Stimulated activated naive CD4-positive, alpha-beta T cell treated with Interleukin-2 at 50 U/mL for 16 hours (primary cell): ENCODE measurements around the gene NOC3L.
A peak's percentile ranks its signal among the peaks of the same experiment; 100 is the strongest.
"Not testable (repeated sequence)": the region's sequence is repeated elsewhere in the genome, so short reads cannot be mapped to it uniquely, and the experiment has no call there.

ENCODE experiments used
- DNase-seq: peaks from one replicate; lab custom pipeline; 2025; lab: John Stamatoyannopoulos, UW

The NOC3L gene, protein sequence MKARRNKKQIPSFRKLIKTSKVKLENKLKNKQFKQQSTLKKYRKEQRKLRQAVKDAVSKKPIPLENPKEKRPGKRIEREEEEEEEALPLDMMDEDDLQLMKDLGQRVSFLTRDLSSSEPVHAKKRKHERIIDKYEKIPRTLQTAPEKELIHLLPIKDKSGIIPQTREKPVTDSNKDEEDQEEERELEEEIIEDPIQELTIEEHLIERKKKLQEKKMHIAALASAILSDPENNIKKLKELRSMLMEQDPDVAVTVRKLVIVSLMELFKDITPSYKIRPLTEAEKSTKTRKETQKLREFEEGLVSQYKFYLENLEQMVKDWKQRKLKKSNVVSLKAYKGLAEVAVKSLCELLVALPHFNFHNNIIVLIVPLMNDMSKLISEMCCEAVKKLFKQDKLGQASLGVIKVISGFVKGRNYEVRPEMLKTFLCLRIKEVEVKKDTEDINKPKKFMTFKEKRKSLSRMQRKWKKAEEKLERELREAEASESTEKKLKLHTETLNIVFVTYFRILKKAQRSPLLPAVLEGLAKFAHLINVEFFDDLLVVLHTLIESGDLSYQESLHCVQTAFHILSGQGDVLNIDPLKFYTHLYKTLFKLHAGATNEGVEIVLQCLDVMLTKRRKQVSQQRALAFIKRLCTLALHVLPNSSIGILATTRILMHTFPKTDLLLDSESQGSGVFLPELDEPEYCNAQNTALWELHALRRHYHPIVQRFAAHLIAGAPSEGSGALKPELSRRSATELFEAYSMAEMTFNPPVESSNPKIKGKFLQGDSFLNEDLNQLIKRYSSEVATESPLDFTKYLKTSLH

DNA sequence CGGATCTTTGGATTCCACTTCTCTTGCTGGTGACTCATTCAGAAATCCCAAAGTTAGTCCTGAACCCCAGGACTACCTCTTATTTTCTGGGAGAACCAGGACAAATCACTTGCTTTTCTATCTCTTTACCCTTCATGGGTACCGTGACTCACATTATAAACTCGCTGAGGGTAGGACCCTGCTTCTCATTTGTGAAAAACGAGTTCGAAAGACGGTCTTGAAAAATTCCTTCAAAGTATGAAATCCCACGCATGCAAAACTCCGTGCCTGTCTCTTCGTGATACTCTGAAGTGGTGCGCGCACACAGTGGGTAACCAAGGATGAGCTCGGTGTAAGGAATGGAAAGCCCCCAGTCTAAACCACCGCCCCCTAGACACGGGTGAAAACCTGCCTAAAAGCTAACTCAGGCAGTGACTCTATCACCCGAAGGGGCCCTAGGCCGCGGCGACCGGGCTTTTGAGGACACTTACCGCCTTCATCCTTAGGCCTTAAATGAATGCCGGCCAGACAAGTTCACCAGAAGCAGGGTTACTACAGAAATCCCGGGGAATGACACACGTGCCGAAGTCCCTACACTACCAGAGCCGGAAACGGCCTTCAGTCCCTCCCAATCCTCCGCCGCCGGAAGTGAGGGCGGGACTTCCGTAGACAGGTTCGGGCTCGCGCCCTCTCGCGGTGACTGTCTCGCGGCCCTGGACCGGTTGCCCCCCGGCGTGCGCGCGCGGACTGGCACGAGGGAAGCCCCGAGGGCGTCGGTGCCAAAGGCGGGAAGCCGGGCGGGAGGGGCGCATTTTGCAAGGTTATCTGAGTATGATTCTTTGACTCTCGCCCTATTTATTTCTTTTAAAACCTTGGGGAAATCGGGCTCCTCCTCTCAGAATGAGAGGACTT lies at the start of gene NOC3L:
NOC3L (minus strand) TSS at position 580 of the 891 bp plus-strand sequence; CDS start at position 479, 101 bp downstream.
- DNase-seq: peak; percentile 93

DNA sequence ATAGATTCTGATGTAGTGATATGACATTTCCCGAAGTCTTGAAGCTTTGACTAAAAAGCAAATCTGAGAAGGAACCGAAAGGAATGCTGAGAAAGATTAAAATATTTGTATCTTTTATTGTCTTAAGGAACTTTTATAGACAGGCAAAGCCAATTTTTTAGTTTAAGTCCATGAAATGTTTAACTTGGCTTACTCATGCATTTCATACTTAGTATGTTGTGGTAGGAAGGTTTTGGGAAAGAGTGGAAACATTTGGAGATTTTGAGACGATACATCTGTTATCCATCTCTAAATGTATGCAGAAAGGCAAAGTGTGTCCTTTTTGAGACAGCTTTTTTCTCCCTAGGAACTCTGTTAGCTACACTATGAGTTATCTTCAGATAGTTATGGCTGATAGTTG lies 49.7 kb upstream of the NOC3L start:
- no peak for DNase-seq

DNA sequence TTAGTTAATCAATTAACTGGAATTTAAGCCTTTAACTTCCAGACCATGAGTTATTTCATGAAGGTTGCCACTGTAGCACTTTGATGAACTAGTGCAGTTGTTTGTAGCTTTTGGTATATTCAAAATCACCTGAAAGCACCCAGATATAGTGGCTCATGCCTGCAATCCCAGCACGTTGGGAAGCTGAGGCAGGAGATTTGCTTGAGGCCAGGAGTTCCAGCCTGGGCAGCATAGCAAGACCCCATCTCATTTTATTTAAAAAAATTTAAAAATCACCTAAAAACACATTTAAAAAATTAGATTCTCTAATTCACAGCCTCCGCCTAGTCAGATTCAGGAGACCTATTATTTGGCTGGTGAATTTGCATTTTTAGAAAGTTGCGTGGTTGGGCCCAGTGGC lies 48.6 kb upstream of the NOC3L start:
- DNase-seq: no peak

DNA sequence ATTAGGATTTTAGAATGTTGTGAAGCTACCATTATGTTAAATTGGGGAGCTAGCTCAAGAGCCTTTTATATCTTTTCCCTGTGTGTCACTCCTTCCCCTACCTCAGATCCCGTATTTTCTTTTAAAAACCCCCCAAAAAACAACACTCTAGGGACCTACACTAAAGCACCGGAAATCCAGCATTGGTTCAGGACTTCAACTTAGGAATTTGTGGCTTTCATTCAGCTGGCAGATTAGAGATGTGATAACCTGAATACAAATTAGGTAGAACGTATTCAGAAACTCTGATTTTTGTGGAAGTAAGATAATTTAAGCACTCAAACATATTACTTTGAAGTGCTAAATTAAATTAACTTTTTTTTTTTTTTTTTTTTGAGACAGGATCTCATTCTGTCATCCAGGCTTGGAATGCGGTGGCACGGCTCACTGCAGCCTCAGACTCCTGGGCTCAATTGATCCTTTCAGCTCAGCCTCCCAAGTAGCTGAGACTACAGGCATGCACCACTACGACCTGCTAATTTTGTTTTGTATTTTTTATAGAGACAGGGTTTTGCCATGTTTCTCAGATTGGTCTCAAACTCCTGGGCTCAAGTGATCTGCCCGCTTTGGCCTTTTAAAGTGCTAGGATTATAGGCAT lies 46.4 kb upstream of the NOC3L start:
- no peak for DNase-seq

DNA sequence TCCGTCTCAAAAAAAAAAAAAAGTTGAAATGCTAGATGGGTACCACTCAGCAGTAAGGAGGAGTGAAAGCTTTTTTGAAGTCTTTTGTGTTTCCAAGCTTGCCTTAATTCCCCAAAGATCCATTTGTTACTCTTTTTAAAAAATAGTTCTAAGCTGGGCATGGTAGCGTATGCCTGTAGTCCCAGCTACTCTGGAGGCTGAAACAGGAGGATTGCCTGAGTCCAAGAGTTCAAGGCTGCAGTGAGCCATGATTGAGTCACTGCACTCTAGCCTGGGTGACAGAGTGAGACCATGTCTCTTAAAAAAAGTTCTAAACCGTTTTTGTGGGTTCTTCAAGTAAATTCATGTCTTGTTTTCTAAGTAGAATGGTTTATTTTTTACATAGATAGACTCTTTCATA lies 44.9 kb upstream of the NOC3L start:
- no peak for DNase-seq

DNA sequence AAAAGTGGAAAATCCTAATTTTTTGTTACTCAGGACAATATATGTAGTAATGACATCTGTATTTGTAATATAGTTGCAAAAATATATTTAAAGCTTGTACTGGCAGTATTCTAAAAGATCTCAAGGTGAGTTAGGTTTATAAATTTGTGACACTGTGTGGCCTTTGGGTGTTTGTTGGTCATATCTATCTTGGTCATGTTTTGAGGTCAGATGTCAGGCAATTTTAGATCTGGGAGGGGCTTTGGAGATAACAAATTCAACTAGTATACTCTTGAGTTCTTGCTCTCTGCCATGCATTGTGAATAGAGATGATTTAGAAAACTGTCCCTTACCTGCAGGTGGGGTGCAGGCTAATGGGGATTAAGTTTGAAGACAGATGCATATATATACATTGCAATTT lies 42.7 kb upstream of the NOC3L start:
- DNase-seq: no peak

DNA sequence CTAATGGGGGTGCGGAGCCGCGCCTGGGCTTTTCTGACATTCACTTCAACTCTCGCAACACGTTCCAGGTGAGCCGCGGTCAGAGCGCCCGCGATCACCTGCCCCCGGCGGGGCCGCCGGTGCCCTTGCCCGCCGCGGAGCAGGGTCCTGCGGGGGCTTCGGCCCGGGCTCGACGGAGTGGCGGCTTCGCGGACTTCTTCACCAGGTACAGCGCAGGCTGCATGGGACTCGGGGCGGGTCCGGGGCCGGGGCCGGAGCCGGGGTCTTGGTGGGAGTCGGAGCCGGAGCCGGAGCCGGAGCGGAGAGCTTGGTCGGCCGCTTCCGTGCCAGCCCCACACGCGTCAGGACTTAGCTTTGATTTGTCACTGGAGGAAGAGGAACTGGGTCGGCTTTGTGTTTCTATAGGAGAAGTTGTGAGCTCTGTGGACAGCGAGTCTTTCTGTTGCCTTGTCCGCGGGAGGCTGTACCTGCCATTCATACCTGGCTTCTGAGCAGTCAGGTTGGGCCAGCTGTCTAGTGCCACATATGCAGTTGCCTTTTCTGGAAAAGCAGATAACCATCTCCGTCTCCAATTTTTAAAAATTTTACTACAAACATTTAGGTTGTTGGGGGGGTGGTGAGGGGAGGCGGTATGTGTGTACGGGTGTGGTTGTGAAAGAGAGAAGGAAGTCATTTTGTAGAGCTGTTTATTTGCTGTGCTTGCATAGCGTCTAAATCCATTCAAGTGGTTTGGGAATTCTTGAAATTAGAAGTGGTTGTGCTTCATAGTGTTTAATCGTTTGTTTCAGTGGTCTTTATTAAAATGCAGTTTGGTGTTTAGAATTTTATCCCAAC lies 40.9 kb upstream of the NOC3L start:
- no peak for DNase-seq

DNA sequence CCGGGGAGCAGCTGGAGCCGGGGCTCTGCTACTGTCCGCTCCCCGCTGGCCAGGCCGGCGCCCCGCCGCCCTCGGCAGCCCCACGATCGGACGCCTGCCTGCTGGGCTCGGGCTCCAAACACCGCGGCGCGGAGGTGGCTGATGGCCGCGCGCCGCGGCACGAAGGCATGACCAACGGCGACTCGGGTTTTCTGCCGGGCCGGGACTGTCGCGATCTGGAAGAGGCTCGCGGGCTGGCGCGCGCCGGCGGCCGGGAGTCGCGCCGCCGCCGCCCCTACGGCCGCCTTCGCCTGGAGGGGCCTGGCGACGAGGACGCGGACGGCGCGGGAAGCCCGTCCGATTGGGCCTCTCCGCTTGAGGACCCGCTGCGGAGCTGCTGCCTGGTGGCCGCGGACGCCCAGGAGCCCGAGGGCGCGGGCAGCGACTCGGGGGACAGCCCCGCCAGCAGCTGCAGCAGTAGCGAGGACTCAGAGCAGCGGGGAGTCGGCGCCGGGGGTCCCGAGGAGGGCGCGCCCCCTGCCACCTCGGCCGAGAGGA lies 40.2 kb upstream of the NOC3L start:
- no peak for DNase-seq

DNA sequence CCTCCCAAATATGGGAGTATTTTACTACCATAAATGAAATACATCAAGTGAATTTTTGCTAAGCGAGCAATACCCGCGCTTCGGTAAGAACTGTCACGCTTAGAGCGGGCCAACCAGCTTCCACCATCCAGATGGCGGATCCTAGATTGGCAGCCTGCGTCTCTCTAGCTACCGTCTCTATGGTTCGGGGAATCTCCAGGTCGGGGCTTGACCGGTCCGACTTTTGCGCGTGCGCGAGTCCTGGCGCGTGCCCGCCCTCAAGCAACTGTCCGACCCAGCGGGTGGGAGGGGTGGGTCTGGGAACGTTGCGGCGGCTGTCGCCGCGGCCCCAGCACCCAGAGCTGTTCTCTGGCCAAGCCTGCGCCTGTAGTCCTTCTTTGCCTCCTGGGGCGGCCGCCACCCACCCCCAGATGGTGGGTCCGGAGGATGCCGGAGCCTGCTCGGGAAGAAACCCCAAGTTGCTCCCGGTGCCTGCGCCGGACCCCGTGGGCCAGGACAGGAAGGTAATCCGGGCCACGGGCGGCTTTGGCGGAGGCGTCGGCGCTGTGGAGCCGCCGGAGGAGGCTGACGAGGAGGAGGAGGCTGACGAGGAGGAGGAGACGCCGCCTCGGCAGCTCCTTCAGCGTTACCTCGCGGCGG lies 39.6 kb upstream of the NOC3L start, which contains the start of gene TBC1D12:
TBC1D12 (plus strand) TSS at position 338 of the 639 bp plus-strand sequence; CDS start at position 411, 73 bp downstream.
- DNase-seq: peak; percentile 12

DNA sequence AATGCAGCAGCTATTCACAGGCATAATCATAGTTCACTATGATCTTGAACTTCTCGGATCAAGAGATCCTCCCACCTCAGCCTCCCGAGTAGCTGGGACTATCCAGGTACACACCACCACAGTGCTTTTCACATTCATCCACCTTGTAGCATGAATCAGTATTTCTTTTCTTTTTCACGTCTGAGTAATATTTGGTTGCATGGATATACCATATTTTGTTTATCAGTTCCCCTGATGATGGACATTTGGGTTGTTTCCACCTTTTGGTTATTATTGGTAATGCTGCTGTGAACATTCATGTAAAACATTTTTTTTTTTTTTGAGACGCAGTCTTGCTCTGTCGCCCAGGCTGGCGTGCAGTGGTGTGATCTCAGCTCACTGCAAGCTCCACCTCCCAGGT lies 36.0 kb upstream of the NOC3L start:
- DNase-seq: no peak

DNA sequence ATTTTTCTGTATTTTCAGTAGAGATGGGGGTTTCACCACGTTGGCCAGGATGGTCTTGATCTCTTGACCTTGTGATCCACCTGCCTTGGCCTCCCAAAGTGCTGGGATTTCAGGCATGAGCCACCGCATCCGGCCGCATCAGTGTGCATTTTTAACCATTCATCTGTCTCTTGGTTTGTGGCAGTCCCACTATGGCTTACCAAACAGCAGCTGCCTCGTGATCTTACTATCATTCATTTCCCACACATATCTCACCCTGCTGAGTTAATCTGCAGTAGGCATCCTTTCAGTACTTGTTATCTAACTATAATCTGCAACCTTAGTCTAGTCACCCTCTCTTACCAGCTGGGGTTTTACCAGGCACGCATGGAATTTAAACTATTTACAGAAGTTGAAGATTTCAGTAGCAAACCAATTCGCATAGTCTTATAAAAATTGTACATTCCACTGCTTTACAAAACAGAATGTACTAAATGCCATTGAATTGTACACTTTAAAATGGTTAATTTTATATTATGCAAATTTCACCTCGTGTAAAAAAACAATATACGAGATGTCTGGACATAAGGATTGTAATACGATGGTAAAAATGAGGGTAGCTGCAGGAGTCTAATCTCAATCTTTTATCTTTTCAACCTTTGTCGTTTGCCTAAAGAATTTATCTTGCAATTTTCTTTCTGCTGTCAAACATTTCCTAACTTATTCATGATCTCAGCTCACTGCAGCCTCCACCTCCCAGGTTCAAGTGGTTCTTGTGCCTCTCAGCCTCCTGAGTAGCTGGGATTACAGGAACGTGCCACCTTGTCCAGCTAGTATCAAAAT lies 35.0 kb upstream of the NOC3L start:
- DNase-seq: no peak

DNA sequence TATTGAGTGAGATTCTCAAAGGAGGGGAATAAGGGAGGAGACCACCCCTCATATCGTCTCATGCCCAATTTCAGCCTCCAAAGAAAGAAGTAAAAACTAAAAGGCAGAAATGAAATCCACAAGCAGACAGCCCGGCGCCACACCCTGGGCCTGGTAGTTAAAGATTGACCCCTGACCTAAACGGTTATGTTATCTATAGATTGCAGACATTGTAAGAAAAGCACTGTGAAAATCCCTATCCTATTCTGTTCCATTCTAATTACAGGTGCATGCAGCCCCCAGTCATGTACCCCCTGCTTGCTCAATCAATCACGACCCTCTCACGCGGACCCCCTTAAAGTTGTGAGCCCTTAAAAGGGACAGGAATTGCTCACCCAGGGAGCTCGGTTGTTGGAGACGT lies 29.4 kb upstream of the NOC3L start:
- DNase-seq: not testable (repeated sequence)

DNA sequence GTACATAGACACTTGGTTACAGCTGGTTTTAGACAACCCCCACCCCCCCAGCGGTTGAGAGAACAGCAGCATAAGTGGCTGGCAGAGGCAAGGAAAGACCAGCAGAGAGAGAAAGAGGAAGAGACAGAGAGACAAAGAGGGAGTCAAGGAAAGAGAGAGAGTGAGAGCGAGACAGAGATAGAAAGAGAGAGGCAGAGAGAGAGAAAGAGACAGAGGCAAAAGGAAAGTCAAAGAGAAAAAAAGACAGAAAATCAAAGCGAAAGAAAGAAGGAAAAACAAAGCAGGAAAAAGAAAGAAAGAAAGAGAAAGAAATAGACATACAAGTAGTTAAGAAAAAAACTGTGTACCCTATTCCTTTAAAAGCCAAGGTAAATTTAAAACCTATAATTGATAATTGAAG lies 23.0 kb upstream of the NOC3L start:
- not testable (repeated sequence) for DNase-seq

DNA sequence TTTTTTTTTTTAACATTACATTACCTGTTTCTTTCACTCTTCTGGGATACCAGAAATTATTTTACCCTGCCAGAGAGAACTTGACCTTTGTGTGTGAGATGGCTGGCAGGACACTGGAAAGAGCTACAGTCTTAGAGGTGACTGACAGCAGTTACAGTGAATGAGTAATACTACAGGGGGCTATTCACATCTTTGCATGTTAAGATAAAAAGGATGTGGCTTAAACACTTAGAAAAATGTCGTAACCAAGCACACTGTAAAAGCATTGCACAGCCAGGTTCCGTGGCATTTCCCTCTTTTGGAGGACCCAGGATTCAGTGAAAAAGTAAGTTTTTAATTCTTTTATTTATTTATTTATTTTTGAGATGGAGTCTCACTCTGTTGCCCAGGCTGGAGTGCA lies 20.8 kb upstream of the NOC3L start:
- no peak for DNase-seq

DNA sequence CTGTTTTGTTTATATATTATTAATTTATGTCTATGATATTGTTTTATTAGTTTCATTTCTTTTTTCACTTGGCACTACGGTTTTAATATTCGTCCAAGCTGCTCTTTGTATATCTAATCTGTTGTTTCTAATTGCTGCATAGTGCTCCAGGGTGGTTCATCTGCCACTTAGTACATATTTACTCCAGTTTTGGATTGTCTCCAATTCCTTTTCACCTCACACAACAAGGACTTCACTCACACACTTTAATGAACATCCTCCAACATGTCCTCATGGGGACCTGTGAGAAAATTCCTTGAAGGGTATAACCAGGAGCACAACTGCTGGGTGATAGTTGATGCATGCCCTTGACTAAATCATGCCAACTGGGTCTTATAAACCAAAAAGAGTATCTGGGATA lies 14.1 kb upstream of the NOC3L start:
- DNase-seq: no peak

DNA sequence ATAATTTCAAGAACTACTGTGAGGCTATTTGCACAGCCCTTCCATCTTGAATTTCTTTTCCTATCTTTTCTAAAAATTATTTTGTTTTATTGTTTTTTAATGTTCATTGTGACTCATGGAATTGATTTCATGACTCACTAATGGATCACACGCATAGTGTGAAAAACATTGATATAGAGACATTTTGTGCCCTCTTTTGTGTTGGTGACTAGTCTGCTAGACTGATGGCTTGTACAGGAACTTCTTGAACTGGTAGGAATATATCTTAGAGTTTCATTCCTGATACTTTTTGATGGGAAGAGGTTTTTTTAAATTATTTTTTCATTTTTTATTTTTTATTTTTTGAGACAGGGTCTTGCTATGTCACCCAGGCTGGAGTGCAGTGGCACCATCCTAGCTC lies 12.6 kb upstream of the NOC3L start:
- DNase-seq: no peak

DNA sequence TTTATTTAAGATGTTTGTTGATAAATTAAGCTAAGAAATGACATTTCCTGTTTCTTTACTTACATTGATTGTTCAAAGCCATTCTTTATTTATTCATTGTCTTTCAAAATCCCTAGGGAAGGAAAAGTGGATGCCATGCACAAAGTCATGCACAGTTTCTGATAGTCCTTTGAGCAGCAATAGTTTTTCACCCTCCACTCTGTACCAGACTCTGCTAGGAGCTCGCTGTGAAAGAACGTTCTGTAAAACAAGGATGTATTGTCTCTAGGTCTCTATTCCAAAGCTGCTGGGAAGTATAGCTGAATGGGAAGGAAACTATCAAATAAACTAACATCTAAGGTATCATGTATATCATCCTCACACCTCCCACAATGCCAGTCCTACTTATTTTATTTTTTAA lies 7.8 kb upstream of the NOC3L start:
- DNase-seq: no peak

DNA sequence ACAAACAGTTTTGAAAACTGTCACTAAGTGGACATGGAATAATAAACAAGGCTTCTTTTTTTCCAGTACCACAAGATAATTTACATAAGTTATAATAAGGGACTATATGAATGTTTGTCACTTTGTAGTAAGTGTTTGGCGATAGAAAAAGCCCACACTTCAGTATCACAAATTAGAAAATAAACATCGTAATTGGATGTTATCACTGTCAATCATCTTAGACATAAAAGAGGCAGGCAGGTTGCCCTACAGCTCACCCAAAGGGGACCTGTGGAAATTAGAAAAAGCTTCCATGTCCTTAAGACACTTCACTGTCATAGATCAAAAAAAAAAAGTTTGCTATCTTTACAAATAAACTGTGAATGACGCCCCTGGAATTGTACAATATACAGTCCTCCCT lies 3.6 kb upstream of the NOC3L start:
- no peak for DNase-seq

DNA sequence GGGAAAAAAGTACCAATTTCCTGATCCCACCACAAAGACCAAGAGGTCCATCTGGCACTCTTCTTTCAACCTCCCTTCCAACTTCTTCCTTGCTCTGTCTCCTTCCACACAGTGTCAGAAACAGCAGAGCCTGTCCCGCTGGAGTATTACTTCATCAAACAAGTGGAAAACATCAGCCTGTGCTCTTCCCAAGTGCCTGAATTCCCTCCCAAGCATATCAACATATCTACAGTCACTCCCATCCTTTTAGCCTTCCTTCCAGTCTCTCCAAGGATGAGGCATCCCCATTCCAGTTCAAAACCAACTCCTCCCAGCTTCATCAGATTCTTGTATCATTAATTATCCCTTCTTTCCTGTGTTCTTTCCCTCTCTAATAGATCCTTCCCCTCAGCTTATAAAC lies 1.7 kb upstream of the NOC3L start:
- no peak for DNase-seq
